Gastrocnemius medialis (tissue), 4 donors: ENCODE results near the gene DKK2. TPM values are rescaled to one million over a fixed set of nuclear protein-coding genes. Genes with fewer than 3 reads are reported as not detected.

Source experiments
- ATAC-seq, 2 donors: fragments of 150-250 bp; one replicate each; pipeline ENCODE4 v1.9.1; 2016
- DNase-seq, 2 donors: peaks; one replicate each; pipeline ENCODE4 v3.0.0-alpha.2; 2019
- H3K27ac ChIP-seq, 4 donors: fragments of 200-600 bp; sonication (generic); 1 replicate in 1 of 4; 2 replicates in 3 of 4; pipeline ENCODE4 v1.5.1; 2016 to 2018; ENCODE audit warnings: mild to moderate bottlenecking in 2 of 4, moderate library complexity in 1 of 4
- H3K27me3 ChIP-seq, 3 donors: fragments of 200-600 bp; sonication (generic) in 2 of 3; 1 replicate in 1 of 3; 2 replicates in 2 of 3; pipeline versions ENCODE4 v1.5.1 to v1.6.0; 2016 to 2019; ENCODE audit warnings: mild to moderate bottlenecking in 1 of 3, moderate library complexity in 1 of 3
- H3K36me3 ChIP-seq, 2 donors: fragments of 200-600 bp; sonication (generic) in 1 of 2; one replicate each; pipeline ENCODE4 v1.5.1; 2017 to 2018
- H3K4me1 ChIP-seq, 2 donors: fragments of 200-600 bp; sonication (generic) in 1 of 2; one replicate each; pipeline ENCODE4 v1.5.1; 2016 to 2017; ENCODE audit warnings: mild to moderate bottlenecking in 2 of 2
- H3K4me3 ChIP-seq, 4 donors: fragments of 200-600 bp; sonication (generic) in 3 of 4; 1 replicate in 1 of 4; 2 replicates in 3 of 4; pipeline ENCODE4 v1.5.1; 2016 to 2019; ENCODE audit warnings: mild to moderate bottlenecking in 2 of 4
- H3K9me3 ChIP-seq, 3 donors: fragments of 200-600 bp; sonication (generic) in 2 of 3; 1 replicate in 1 of 3; 2 replicates in 2 of 3; pipeline ENCODE4 v1.5.1; 2016 to 2019
- POLR2A ChIP-seq, 2 donors: fragments of 450-650 bp; IDR thresholded peaks; one replicate each; pipeline ENCODE4 v1.6.1; 2017; ENCODE audit warnings: antibody characterized with exemption in 2 of 2, mild to moderate bottlenecking in 2 of 2, moderate library complexity in 2 of 2
- in situ Hi-C, 4 donors: fragments of 200-750 bp; cut with MboI; loops; one replicate each; pipeline versions ENCODE4 v1.15.0 to v1.8.0; 2017; ENCODE audit warnings: low sequenced_read_pairs in 4 of 4
- intact Hi-C: fragments of 100-400 bp; cut with DNase I; formaldehyde crosslinking; loops from one replicate; pipeline ENCODE4 v1.15.1; 2023; ENCODE audit warnings: low total_unique reads
- total RNA-seq, 4 donors: library from RNA; depleted of rRNA; stranded (reverse); fragments of >200 nt; gene quantifications; one replicate each; pipeline versions ENCODE4 v1.1.0 to v1.2.3, GENCODE V29; 2016
- TF ChIP-seq, protein P1 (sequence below), 5 experiments: fragments of 450-650 bp in 3 of 5; fragments of 200-600 bp in 2 of 5; sonication (generic) in 2 of 5; IDR thresholded peaks in 4 of 5; conservative IDR thresholded peaks in 1 of 5; 1 replicate in 4 of 5; 2 replicates in 1 of 5; pipeline ENCODE4 v1.5.1; 2016 to 2019; ENCODE audit warnings: antibody characterized with exemption in 5 of 5, mild to moderate bottlenecking in 3 of 5, moderate library complexity in 3 of 5

DKK2 gene
- total RNA-seq, 4 donors from 2014 or later, result 0.52 to 1.2 (median 0.64) TPM; not detected in 1

- Histone ChIP-seq H3K4me1 (peaks cover 28 to 32% of the 10 kb centered on the region in 2 donors), H3K9me3 (no peaks in the 10 kb centered on the region), H3K27me3 (peaks cover 14 to 45% (median 27%) of the 10 kb centered on the region in 3 donors), H3K27ac (no peak overlapping the region), H3K36me3 (no peaks in the 10 kb centered on the region), H3K4me3 (peak overlapping the region; percentile 52 to 67 (median 58))
- DNase-seq, result peak; percentile 5 to 27
- TF ChIP-seq, protein P1, sequence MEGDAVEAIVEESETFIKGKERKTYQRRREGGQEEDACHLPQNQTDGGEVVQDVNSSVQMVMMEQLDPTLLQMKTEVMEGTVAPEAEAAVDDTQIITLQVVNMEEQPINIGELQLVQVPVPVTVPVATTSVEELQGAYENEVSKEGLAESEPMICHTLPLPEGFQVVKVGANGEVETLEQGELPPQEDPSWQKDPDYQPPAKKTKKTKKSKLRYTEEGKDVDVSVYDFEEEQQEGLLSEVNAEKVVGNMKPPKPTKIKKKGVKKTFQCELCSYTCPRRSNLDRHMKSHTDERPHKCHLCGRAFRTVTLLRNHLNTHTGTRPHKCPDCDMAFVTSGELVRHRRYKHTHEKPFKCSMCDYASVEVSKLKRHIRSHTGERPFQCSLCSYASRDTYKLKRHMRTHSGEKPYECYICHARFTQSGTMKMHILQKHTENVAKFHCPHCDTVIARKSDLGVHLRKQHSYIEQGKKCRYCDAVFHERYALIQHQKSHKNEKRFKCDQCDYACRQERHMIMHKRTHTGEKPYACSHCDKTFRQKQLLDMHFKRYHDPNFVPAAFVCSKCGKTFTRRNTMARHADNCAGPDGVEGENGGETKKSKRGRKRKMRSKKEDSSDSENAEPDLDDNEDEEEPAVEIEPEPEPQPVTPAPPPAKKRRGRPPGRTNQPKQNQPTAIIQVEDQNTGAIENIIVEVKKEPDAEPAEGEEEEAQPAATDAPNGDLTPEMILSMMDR (IDR thresholded peaks at IDR 0.05 in 4 of 5, conservative IDR thresholded peaks at IDR 0.05 in 1 of 5), result peak in 2 of 5 experiments; percentile 31 to 52
- no peak for TF ChIP-seq POLR2A (IDR thresholded peaks at IDR 0.05)
- intact Hi-C loops, result loop anchor here (1.0 kb wide), 1 partner anchor 146 kb away; no protein-coding TSS in a partner anchor
- in situ Hi-C loops, result loop anchor here in 2 of 4 donors (5.0 to 10.0 kb wide), 2 partner anchors 145 to 148 kb away; no protein-coding TSS in a partner anchor
- peak; percentile 51 to 61 for ATAC-seq
Measured at GRCh38 chr4:107037199-107037584, 1.1 kb upstream of the DKK2 start.

- H3K36me3 ChIP-seq, result no peaks in the 10 kb centered on the region
- DNase-seq (no peak), ATAC-seq (peak in 1 of 2 donors; percentile 18)
- peaks cover 14 to 45% (median 27%) of the 10 kb centered on the region in 3 donors for H3K27me3 ChIP-seq
- peaks cover 28 to 32% of the 10 kb centered on the region in 2 donors for H3K4me1 ChIP-seq
- in situ Hi-C loops (loop anchor here in 2 of 4 donors (5.0 to 10.0 kb wide), 2 partner anchors 146 to 148 kb away; no protein-coding TSS in a partner anchor), intact Hi-C loops (loop anchor here (1.0 kb wide), 1 partner anchor 147 kb away; no protein-coding TSS in a partner anchor)
- TF ChIP-seq POLR2A (IDR thresholded peaks at IDR 0.05), result no peak
- TF ChIP-seq, protein P1 (IDR thresholded peaks at IDR 0.05 in 4 of 5, conservative IDR thresholded peaks at IDR 0.05 in 1 of 5), result no peak
- H3K27ac ChIP-seq, result no peak overlapping the region
- no peaks in the 10 kb centered on the region for H3K9me3 ChIP-seq
- H3K4me3 ChIP-seq, result peak overlapping the region; percentile 52 to 67 (median 58)
Measured at GRCh38 chr4:107036584-107037198, 578 bp upstream of the DKK2 start.

DNA sequence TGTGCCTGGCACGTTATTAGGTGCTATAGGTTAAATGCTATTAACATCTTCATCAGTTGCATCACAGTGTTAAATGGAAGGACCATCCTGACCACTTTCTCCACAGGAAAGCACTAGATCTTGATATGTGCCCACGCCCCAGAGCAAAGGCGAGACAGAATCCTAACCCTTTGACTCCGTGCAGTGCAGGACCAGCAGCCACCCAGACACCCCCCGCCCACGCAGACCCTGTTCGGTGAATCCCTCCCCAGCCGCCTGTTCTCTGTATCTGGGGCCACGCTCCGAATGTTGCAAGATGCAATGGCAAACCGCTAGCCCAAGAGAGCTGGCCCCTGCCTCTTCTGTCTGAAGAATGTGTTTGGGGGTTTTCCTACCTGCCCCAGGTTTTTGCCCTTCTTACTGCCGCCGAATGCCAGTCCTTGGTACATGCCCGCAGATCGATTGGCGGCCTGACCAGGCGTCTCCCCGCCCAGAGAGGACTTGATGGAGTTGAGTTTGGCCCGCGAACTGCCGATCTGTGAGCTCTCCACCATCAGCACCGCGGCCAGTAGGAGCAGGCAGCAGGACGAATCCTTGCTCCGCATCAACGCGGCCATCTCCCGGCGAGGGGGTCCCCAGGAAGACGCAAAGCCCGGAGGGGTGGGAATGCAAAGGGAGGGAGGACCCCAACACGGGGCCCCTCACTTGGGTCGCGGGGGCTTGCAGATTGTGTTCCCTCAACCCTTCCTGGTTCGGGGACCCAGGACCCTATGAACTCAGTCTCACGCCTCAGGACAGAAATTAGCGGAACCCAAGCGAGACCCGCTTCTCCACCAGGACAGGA is 906 bp downstream of the DKK2 start:
- no peaks in the 10 kb centered on the region for H3K9me3 ChIP-seq
- ATAC-seq (no peak), DNase-seq (peak in 1 of 2 donors; percentile 2)
- intact Hi-C loops (no loop called here), in situ Hi-C loops (loop anchor here in 2 of 4 donors (5.0 to 10.0 kb wide), 2 partner anchors 147 to 150 kb away; no protein-coding TSS in a partner anchor)
- H3K36me3 ChIP-seq, result no peaks in the 10 kb centered on the region
- TF ChIP-seq, protein P1 (IDR thresholded peaks at IDR 0.05 in 4 of 5, conservative IDR thresholded peaks at IDR 0.05 in 1 of 5), result no peak
- no peak for TF ChIP-seq POLR2A (IDR thresholded peaks at IDR 0.05)
- H3K27me3 ChIP-seq, result peaks cover 14 to 45% (median 27%) of the 10 kb centered on the region in 3 donors
- H3K4me1 ChIP-seq, result peaks cover 28 to 32% of the 10 kb centered on the region in 2 donors
- H3K27ac ChIP-seq, result no peak overlapping the region
- peak overlapping the region; percentile 52 to 67 (median 58) for H3K4me3 ChIP-seq

- intact Hi-C loops, result no loop called here
- Histone ChIP-seq H3K4me3 (peak overlapping the region; percentile 40 to 67 (median 55)), H3K27ac (no peak overlapping the region), H3K4me1 (peaks cover 28 to 32% of the 10 kb centered on the region in 2 donors), H3K27me3 (peaks cover 14 to 39% (median 27%) of the 10 kb centered on the region in 3 donors), H3K9me3 (no peaks in the 10 kb centered on the region), H3K36me3 (no peaks in the 10 kb centered on the region)
- no peak for TF ChIP-seq POLR2A (IDR thresholded peaks at IDR 0.05)
- TF ChIP-seq, protein P1 (IDR thresholded peaks at IDR 0.05 in 4 of 5, conservative IDR thresholded peaks at IDR 0.05 in 1 of 5), result peak in 1 of 5 experiments; percentile 37
- ATAC-seq, result no peak
- DNase-seq, result peak; percentile 2 to 12
- in situ Hi-C loops, result loop anchor here in 1 of 4 donors (10.0 kb wide), 1 partner anchor 150 kb away; no protein-coding TSS in a partner anchor
Measured at GRCh38 chr4:107034091-107034995, 1.8 kb downstream of the DKK2 start.
